Osteocyte (in vitro differentiated cells): ENCODE results near the gene EXOC3. TPM values are rescaled to one million over a fixed set of nuclear protein-coding genes. Genes with fewer than 3 reads are reported as not detected.

Experiments
- DNase-seq: peaks from one replicate; pipeline ENCODE4 v3.0.0; 2021; ENCODE audit warnings: mixed read lengths; ENCODE audit not compliant: unreplicated experiment; ENCODE audit errors: extremely low spot score
- H3K27ac Mint-ChIP-seq: one replicate; pipeline ENCODE4 v1.8.0; 2021; ENCODE audit warnings: mild to moderate bottlenecking, mixed read lengths; ENCODE audit not compliant: unreplicated experiment
- H3K27me3 Mint-ChIP-seq: one replicate; pipeline ENCODE4 v1.8.0; 2021; ENCODE audit warnings: mixed read lengths; ENCODE audit not compliant: unreplicated experiment
- H3K36me3 Mint-ChIP-seq: one replicate; pipeline ENCODE4 v1.8.0; 2021; ENCODE audit warnings: mixed read lengths; ENCODE audit not compliant: unreplicated experiment
- H3K4me1 Mint-ChIP-seq: one replicate; pipeline ENCODE4 v1.8.0; 2021; ENCODE audit warnings: mixed read lengths; ENCODE audit not compliant: unreplicated experiment
- H3K4me3 Mint-ChIP-seq: one replicate; pipeline ENCODE4 v1.8.0; 2021; ENCODE audit warnings: mild to moderate bottlenecking, moderate library complexity, mixed read lengths; ENCODE audit not compliant: unreplicated experiment
- H3K9me3 Mint-ChIP-seq: one replicate; pipeline ENCODE4 v1.8.0; 2021; ENCODE audit warnings: mixed read lengths; ENCODE audit not compliant: unreplicated experiment
- total RNA-seq: library from RNA; stranded (reverse); gene quantifications from 2 replicates; pipeline ENCODE4 v1.2.1, GENCODE V29; 2021
- TF ChIP-seq, protein P1 (sequence below): fragments of 200-600 bp; sonication (generic); IDR thresholded peaks from 2 replicates; pipeline ENCODE4 v1.5.0; 2021; ENCODE audit warnings: antibody characterized with exemption, mild to moderate bottlenecking, moderate library complexity

Gene EXOC3
- total RNA-seq, 1 donor from 2014 or later = 81.4 TPM

DNA sequence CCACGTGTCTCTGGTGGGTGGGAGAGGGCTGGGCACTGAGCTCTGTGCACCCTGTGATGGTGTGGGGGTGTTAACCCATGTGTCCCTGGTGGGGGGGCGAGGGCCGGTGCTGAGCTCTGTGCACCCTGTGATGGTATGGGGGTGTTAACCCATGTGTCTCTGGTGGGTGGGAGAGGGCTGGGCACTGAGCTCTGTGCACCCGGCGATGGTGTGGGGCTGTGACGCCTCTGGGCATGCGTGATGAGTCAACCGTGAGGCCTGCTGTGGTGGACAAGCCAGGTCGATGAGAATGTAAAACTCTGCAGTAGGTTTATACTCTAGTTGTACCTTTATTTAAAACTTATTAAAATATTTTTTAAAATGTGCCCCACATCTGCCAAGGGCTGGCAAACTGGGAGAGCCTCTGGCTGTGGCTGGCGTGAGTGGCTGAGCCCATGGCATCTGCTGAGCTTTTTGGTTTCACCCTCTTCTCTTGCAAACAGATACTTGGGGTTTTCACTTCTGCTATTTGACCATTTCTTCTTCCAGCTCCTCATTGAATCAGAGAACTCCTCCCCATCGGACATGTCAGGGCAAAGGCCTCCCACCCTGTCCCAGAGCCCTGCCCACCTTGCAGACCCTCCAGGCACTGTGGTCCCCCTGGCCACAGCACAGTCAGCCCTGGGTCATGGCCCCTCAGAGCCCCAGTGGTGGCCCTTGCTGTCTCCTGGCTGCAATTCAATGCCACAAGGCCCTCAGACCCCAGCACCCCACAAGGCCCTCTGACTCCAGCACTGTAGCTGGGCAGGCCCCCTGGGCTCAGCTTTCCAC is 18.5 kb upstream of the EXOC3 start:
- TF ChIP-seq, protein P1, sequence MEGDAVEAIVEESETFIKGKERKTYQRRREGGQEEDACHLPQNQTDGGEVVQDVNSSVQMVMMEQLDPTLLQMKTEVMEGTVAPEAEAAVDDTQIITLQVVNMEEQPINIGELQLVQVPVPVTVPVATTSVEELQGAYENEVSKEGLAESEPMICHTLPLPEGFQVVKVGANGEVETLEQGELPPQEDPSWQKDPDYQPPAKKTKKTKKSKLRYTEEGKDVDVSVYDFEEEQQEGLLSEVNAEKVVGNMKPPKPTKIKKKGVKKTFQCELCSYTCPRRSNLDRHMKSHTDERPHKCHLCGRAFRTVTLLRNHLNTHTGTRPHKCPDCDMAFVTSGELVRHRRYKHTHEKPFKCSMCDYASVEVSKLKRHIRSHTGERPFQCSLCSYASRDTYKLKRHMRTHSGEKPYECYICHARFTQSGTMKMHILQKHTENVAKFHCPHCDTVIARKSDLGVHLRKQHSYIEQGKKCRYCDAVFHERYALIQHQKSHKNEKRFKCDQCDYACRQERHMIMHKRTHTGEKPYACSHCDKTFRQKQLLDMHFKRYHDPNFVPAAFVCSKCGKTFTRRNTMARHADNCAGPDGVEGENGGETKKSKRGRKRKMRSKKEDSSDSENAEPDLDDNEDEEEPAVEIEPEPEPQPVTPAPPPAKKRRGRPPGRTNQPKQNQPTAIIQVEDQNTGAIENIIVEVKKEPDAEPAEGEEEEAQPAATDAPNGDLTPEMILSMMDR = no peak
- H3K4me1 Mint-ChIP-seq = peaks cover 47% of the 10 kb centered on the region

DNA sequence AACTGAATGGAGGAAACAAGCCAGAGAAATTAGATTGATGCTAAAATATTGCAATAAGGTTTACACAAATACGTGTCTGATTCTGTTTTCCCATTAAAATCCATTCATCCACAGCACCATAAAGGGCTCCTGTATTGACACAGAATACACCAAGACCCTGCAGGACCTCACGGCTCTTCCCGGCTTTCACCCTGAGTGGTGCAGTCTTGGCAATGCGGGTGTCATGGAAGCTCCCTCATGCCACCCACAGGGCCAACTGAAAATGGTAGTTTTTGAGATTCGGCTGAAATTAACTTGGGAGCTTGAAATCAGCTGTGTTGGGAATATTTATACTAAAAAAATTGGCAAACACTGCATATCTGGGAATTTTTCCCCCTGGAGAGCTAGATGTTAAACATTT is 17.3 kb upstream of the EXOC3 start:
- no peak for DNase-seq
- no peak overlapping the region for H3K4me3 Mint-ChIP-seq
- H3K27me3 Mint-ChIP-seq = no peaks in the 10 kb centered on the region
- peaks cover 52% of the 10 kb centered on the region for H3K4me1 Mint-ChIP-seq
- H3K9me3 Mint-ChIP-seq = no peaks in the 10 kb centered on the region
- H3K27ac Mint-ChIP-seq = peak overlapping the region; percentile 63
- H3K36me3 Mint-ChIP-seq = peaks cover 35% of the 10 kb centered on the region
- TF ChIP-seq, protein P1 = peak; percentile 24

More for the DNA sequence above, 18.5 kb upstream of the EXOC3 start:
- no peaks in the 10 kb centered on the region for H3K27me3 Mint-ChIP-seq
- DNase-seq = no peak
- H3K4me3 Mint-ChIP-seq = no peak overlapping the region
- no peaks in the 10 kb centered on the region for H3K9me3 Mint-ChIP-seq
- H3K36me3 Mint-ChIP-seq = peaks cover 43% of the 10 kb centered on the region
- H3K27ac Mint-ChIP-seq = peak overlapping the region; percentile 71

DNA sequence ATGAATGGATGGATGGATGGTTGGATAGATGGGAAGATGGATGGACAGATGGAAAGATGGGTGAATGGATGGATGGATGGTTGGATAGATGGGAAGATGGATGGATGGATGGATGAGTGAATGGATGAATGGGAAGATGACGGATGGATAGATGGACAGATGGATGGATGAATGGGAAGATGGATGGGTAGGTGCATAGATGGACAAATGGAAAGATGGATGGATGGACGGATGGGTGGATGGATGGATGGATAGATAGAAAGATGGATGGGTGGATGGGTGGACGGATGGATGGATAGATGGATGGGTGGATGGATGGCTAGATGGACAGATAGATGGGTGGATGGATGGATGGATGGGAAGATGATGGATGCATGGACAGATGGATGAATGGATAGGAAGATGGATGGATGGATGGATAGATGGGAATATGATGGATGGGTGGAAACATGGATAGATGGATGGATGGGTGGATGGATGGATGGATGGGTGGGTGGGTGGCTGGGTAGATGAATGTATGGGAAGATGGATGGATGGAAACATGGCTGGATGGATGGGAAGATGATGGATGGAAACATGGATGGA is 16.5 kb upstream of the EXOC3 start:
- Mint-ChIP-seq H3K4me1 (peaks cover 56% of the 10 kb centered on the region), H3K4me3 (no peak overlapping the region), H3K27me3 (no peaks in the 10 kb centered on the region), H3K36me3 (peaks cover 35% of the 10 kb centered on the region), H3K27ac (peak overlapping the region; percentile 32), H3K9me3 (no peaks in the 10 kb centered on the region)
- TF ChIP-seq, protein P1 = no peak
- no peak for DNase-seq

DNA sequence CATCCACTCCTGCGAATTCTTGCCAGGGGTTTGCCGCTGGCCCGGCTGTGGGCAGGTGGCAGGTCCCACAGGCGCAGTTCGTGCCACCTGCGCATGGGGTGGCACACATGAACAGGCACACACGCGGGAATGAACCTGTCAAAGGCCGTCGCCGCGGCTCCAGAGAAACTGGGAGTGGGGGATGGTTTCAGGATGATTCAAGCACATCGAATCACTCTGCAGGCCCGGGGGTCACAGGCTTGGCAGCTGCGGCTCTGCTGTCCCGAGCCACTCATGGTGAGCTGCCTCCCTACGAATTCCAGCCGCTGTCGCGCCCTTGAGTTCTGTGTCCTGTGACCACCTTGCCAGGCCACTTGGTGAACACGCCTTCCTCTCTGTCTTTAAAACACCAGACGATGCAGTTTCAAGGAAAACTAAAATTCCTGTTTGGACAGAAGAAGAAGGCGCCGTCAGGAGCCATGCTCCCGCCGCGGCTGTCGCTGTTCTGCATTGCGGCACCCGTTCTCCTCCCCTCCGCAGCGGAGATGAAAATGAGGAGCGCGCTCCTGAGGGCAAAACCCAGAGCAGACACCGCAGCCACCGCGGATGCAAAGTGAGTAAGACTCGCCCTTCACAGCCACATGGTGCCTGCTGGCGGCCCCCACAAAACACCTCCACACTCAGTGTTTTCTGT is 15.4 kb upstream of the EXOC3 start:
- Mint-ChIP-seq H3K27ac (peak overlapping the region; percentile 97), H3K27me3 (no peaks in the 10 kb centered on the region), H3K9me3 (no peaks in the 10 kb centered on the region), H3K4me3 (no peak overlapping the region), H3K4me1 (peaks cover 66% of the 10 kb centered on the region), H3K36me3 (peaks cover 39% of the 10 kb centered on the region)
- TF ChIP-seq, protein P1 = no peak
- peak; percentile 81 for DNase-seq

DNA sequence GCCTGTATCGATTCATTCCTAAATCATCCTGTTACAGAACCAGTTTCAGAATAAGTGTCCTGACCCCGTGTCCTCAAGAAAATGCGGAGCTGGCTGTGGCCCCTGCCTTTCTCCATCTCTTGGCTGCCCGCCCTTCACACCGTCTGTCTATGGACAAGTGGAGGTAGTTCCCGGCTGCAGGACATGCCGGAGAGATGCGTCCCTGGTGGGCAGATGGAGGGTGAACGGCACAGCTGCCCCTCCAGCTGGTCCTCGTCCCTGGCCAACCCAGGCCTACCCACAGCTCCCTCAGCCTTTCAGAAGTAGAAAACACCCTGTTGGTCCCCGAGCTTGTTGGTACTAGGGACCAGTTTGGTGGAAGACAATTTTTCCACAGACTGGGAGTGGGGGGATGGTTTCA is 14.8 kb upstream of the EXOC3 start:
- Mint-ChIP-seq H3K4me1 (peaks cover 63% of the 10 kb centered on the region), H3K4me3 (no peak overlapping the region), H3K27ac (peak overlapping the region; percentile 97), H3K36me3 (peaks cover 37% of the 10 kb centered on the region), H3K9me3 (no peaks in the 10 kb centered on the region), H3K27me3 (no peaks in the 10 kb centered on the region)
- peak; percentile 67 for DNase-seq
- TF ChIP-seq, protein P1 = no peak
